ENCODE measurements around the gene AIG1. TPM values are rescaled to one million over a fixed set of nuclear protein-coding genes. Genes with fewer than 3 reads are reported as not detected.
"Not testable (repeated sequence)": the region's sequence is repeated elsewhere in the genome, so short reads cannot be mapped to it uniquely, and the experiment has no call there.

Gene AIG1
- total RNA-seq, 1 donor from 2014 or later = 31.3 TPM

DNA sequence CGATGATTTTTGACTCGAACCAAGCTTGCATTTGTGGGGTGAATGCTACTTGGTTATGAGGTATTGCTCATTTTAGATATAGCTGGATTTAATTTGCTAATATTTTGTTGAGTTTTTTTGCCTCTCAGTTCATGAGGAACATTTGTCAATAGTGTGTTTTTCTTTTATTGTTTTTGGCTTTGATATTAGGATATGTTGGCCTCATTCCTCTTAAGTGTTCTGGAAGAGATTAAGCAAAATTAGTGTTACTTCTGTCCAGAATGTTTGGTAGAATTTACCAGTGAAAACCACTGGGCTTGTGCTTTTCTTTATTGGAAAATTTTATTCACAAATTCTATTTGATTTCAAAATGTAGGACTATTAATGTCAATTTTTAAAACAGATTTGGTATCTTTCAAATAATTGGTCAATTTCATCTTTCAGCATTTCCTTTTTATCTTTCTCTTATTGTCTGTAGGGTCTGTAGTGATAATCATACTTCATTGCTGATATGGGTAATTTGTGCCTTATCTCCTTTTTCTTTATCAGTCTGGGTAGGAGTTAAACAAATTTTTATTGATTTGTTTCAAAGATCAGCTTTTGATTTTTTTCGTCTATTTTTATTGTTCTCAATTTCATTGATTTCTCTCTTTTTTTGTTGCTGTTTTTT, 14.1 kb downstream of the AIG1 start:
- Mint-ChIP-seq H3K4me1 (no peaks in the 10 kb centered on the region), H3K36me3 (peaks cover 18% of the 10 kb centered on the region), H3K27me3 (ENCODE audit: low read depth) (no peaks in the 10 kb centered on the region), H3K27ac (no peak overlapping the region), H3K4me3 (no peak overlapping the region), H3K9me3 (peaks cover 22% of the 10 kb centered on the region)
- TF ChIP-seq, protein P1, sequence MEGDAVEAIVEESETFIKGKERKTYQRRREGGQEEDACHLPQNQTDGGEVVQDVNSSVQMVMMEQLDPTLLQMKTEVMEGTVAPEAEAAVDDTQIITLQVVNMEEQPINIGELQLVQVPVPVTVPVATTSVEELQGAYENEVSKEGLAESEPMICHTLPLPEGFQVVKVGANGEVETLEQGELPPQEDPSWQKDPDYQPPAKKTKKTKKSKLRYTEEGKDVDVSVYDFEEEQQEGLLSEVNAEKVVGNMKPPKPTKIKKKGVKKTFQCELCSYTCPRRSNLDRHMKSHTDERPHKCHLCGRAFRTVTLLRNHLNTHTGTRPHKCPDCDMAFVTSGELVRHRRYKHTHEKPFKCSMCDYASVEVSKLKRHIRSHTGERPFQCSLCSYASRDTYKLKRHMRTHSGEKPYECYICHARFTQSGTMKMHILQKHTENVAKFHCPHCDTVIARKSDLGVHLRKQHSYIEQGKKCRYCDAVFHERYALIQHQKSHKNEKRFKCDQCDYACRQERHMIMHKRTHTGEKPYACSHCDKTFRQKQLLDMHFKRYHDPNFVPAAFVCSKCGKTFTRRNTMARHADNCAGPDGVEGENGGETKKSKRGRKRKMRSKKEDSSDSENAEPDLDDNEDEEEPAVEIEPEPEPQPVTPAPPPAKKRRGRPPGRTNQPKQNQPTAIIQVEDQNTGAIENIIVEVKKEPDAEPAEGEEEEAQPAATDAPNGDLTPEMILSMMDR (IDR thresholded peaks at IDR 0.05; ENCODE audit: unreplicated experiment) = no peak
- DNase-seq (ENCODE audit: low spot score in 2 of 2, unreplicated experiment in 2 of 2) = no peak

DNA sequence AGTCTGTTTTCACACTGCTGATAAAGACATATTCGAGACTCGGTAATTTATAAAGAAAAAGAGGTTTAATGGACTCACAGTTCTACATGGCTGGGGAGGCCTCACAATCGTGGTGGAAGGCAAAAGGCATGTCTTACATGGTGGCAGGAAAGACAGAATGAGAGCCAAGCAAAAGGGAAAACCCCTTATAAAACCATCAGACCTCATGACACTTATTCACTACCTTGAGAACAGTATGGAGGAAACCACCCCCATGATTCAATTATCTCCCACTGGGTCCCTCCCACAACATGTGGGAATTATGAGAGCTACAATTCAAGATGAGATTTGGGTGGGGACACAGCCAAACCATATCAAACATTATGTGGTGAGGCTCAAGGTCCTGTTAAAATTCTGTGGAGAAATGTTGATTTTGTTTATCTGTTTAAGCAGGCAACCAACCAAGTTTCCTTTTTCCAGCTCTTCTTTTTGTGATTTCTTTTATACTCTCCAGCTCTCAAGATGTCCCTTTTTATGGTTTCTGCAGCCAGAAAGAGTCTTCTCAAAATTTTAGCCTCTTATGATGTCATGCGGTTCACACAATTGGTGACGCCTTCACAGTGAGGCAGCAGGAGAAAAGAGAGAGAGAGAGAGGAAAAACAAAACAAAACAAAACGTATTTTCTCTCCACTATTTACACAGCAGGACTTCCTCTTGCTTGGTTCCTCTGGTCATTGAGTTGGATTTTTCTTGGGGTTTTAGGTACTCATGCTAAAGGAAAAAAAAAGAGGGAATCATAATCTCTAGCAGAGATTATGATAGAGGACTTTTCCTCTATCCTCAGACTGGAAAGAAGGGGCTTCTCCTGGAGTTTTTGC, 18.0 kb downstream of the AIG1 start:
- no peak overlapping the region for H3K27ac Mint-ChIP-seq
- no peaks in the 10 kb centered on the region for H3K27me3 Mint-ChIP-seq (ENCODE audit: low read depth)

DNA sequence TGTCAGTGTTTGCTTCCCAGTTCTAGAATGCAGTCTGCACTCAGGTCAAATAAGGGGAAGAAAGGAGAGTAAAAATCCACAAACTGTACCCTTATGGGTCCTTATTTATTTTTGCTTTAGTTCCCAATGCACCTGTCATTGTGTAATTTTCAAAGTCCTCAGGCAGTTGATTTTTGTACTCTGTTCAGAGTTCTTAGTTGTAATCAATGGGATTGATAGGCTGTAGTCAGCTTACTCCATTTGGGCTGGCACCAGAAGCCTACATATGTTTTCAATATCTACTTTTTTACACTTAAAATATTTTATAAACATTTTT, 18.6 kb downstream of the AIG1 start:
- H3K27me3 Mint-ChIP-seq (ENCODE audit: low read depth) = no peaks in the 10 kb centered on the region
- H3K36me3 Mint-ChIP-seq = peaks cover 6% of the 10 kb centered on the region
- DNase-seq (ENCODE audit: low spot score in 2 of 2, unreplicated experiment in 2 of 2) = no peak
- H3K4me1 Mint-ChIP-seq = no peaks in the 10 kb centered on the region
- peaks cover 18% of the 10 kb centered on the region for H3K9me3 Mint-ChIP-seq
- H3K27ac Mint-ChIP-seq = no peak overlapping the region
- H3K4me3 Mint-ChIP-seq = no peak overlapping the region
- TF ChIP-seq, protein P1 (IDR thresholded peaks at IDR 0.05; ENCODE audit: unreplicated experiment) = no peak

More for the DNA sequence above, 18.0 kb downstream of the AIG1 start:
- Mint-ChIP-seq H3K4me1 (no peaks in the 10 kb centered on the region), H3K36me3 (peaks cover 12% of the 10 kb centered on the region), H3K9me3 (peaks cover 22% of the 10 kb centered on the region), H3K4me3 (no peak overlapping the region)
- no peak for DNase-seq (ENCODE audit: low spot score in 2 of 2, unreplicated experiment in 2 of 2)
- TF ChIP-seq, protein P1 (IDR thresholded peaks at IDR 0.05; ENCODE audit: unreplicated experiment) = no peak

DNA sequence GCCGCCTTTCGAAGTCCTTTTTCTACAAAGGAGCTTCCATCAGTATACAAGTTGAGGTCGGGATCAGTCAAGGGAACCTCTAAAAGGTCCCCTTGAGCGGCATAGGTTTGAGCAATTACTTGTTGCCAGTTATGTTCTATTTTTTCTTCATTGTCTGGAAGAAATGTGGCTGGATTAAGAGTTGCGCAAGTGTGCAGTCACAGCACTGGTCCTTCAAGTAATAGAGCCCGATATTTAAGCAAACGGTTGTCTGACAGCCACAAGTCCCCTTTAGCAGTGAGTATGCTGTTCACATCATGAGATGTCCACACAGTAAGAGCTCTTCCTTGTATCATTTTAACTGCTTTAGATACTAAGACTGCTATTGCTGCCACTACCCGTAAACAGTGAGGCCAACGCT, 21.6 kb downstream of the AIG1 start:
- not testable (repeated sequence) for H3K4me1 Mint-ChIP-seq; H3K36me3 Mint-ChIP-seq; DNase-seq (ENCODE audit: low spot score in 2 of 2, unreplicated experiment in 2 of 2); H3K27me3 Mint-ChIP-seq (ENCODE audit: low read depth); H3K27ac Mint-ChIP-seq; H3K4me3 Mint-ChIP-seq; H3K9me3 Mint-ChIP-seq

DNA sequence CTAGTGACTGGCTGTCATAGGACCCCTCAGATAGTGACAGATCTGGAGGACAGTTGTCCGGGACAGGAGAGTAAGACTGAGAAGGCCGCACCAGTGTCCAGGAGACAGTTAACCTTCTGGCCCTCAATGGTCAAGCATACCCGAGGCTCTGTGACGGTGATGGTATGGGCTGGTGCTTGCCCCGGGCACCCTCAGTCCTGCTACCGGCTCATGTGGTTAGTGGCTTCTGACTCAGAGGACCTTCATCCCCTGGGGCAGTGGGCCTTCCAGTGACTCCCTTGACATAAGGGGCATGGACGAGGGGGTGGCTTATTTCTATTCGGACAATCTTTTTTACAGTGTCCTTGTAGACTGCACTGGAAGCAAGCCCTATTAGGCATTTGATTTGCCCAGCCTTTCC, 23.3 kb downstream of the AIG1 start:
- H3K4me3 Mint-ChIP-seq; H3K27ac Mint-ChIP-seq; H3K9me3 Mint-ChIP-seq; H3K27me3 Mint-ChIP-seq (ENCODE audit: low read depth); H3K4me1 Mint-ChIP-seq; DNase-seq (ENCODE audit: low spot score in 2 of 2, unreplicated experiment in 2 of 2); H3K36me3 Mint-ChIP-seq: not testable (repeated sequence)

DNA sequence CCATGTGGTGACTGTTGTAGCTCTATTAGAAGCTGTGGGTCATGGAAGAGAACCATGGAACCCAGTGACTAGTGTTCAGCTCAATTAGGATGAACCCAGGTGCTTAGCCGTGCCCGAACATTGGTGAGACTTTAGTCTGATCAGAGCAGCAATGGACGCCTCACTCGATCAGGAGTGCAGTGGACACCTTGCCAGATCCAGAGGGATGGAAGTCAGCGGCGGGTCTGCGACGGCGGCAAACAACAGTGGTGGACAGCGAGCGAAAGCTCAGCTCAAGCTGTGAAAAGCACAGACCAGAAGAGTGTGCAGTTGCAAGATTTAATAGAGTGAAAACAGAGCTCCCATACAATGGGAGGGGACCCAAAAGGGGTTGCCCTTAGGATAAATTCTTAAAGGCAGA, 26.6 kb downstream of the AIG1 start:
- not testable (repeated sequence) for DNase-seq (ENCODE audit: low spot score in 2 of 2, unreplicated experiment in 2 of 2); H3K4me3 Mint-ChIP-seq; H3K9me3 Mint-ChIP-seq; H3K27ac Mint-ChIP-seq; H3K27me3 Mint-ChIP-seq (ENCODE audit: low read depth); H3K4me1 Mint-ChIP-seq; H3K36me3 Mint-ChIP-seq

DNA sequence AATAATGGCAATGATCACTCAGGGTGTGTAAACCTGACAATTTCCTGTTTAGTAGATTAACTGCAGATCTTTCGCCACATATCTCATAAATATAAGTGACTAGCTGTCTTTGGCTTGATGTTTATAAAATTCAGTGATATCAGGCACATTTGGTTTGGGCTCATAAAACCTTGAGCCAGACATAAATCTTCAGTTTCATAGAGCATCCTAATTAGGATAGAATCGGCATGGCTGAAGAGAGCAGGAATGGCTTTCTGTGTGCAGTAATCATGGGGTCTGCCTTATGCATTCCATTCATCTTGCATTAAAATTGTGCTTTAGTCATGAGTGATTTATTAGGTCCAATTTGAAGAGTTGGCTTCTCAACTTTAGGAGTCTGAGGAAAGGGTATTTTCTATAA, 27.2 kb downstream of the AIG1 start:
- no peak overlapping the region for H3K4me3 Mint-ChIP-seq
- H3K36me3 Mint-ChIP-seq = no peaks in the 10 kb centered on the region
- no peaks in the 10 kb centered on the region for H3K4me1 Mint-ChIP-seq
- no peak for DNase-seq (ENCODE audit: low spot score in 2 of 2, unreplicated experiment in 2 of 2)
- TF ChIP-seq, protein P1 (IDR thresholded peaks at IDR 0.05; ENCODE audit: unreplicated experiment) = no peak
- H3K27ac Mint-ChIP-seq = no peak overlapping the region
- H3K27me3 Mint-ChIP-seq (ENCODE audit: low read depth) = no peaks in the 10 kb centered on the region
- H3K9me3 Mint-ChIP-seq = no peaks in the 10 kb centered on the region
